Dermis blood vessel endothelial cell (primary cell): ENCODE results near the gene NAGPA. TPM values are rescaled to one million over a fixed set of nuclear protein-coding genes. Genes with fewer than 3 reads are reported as not detected.
"Not testable (repeated sequence)": the region's sequence is repeated elsewhere in the genome, so short reads cannot be mapped to it uniquely, and the experiment has no call there.

Experiments
- DNase-seq: peaks from one replicate; pipeline ENCODE4 v3.0.0; 2010
- total RNA-seq: library from RNA; depleted of rRNA; stranded (reverse); fragments of >200 nt; gene quantifications from 2 replicates; pipeline ENCODE4 v1.2.3, GENCODE V29; 2014

Gene NAGPA, protein sequence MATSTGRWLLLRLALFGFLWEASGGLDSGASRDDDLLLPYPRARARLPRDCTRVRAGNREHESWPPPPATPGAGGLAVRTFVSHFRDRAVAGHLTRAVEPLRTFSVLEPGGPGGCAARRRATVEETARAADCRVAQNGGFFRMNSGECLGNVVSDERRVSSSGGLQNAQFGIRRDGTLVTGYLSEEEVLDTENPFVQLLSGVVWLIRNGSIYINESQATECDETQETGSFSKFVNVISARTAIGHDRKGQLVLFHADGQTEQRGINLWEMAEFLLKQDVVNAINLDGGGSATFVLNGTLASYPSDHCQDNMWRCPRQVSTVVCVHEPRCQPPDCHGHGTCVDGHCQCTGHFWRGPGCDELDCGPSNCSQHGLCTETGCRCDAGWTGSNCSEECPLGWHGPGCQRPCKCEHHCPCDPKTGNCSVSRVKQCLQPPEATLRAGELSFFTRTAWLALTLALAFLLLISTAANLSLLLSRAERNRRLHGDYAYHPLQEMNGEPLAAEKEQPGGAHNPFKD
- 34.8 and 35.9 TPM in 2 replicates for total RNA-seq

DNA sequence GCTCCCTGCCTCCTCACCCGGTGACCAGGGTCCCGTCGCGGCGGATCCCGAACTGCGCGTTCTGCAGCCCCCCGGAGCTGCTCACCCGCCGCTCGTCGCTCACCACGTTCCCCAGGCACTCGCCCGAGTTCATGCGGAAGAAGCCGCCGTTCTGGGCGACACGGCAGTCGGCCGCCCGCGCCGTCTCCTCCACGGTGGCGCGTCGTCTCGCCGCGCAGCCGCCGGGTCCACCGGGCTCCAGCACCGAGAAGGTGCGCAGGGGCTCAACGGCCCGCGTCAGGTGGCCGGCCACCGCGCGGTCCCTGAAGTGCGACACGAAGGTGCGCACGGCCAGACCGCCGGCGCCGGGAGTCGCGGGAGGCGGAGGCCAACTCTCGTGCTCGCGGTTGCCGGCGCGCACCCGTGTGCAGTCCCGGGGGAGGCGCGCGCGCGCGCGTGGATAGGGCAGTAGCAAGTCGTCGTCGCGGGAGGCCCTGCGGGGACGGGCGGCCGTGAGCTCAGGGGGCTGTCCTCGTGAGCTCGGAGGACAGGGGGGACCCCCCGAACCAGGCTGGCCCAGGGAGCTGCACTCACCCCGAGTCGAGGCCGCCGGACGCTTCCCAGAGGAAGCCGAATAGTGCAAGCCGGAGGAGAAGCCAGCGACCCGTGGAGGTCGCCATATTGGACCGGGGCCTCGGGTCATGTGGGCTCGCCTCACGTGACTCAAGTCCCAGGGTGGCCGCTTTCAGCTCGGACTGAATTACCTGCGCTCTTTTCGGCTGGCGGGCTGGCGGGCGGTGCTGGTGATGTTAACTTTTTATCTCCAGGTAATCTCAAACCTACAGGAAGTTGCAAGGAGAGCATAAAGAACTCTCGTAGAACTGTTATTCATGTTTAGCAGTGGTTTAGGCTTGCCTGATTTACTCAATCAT, at the start of gene NAGPA:
TSS of gene NAGPA (minus strand) at position 680 of the 911 bp plus-strand sequence. CDS start at position 659, 21 bp downstream.
- DNase-seq: peak; percentile 91

DNA sequence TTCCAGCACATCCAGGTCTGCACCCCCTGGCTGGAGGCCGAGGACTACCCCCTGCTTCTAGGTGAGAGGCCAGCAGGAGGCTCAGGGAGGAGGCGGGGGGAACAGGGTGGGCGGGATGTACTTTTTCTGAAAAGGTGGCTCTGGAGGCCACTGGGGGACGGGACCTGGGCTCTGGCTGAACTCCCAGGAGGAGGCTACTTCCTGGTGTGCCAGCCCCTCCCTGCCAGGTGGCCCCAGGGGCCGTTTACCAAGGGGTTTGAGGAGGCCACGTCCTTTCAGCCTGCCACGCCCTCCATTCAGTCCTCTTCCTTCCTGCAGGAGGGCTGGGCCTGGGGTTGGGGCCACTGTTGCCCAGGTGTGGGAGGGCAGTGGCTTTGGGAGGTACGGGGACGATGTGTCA, 47.3 kb upstream of the NAGPA start:
- DNase-seq: not testable (repeated sequence)

DNA sequence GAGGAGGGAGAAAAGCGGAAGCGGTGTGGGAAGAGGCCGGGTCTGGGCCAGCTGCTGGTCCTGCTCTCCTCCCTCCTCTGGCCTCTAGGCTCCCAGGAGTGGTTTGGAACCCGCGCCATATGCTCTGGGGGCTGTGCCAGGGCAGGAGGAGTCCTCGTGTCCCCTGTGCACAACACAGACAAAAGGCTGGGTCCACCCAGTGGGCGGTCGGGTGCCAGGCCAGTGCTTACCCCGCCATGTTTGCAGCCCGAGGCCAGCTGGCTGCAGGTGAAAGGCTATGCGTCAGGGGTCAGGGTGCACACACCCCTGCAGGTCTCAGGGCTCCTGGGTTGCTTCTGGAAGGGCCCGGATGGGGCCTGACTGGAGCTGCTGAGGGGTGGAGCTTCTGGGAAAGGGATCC, 46.7 kb upstream of the NAGPA start:
- DNase-seq: not testable (repeated sequence)

DNA sequence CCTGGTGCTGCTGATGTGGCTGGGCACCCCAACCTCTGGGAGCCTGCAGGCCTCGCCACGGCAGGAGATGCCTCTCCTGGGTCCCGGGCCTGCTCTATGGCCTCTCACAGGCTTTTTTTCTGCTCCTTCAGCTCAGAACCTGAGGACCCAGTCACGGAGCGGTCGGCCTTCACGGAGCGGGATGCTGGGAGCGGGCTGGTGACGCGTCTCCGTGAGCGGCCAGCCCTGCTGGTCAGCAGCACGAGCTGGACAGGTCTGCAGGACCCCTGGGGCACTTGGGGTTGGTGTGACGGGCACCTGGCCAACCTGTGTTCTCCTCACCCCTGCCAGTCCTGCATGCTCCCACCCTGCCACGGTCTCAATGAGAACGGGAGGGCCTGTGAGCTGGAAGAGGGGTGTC, 44.9 kb upstream of the NAGPA start:
- no peak for DNase-seq

DNA sequence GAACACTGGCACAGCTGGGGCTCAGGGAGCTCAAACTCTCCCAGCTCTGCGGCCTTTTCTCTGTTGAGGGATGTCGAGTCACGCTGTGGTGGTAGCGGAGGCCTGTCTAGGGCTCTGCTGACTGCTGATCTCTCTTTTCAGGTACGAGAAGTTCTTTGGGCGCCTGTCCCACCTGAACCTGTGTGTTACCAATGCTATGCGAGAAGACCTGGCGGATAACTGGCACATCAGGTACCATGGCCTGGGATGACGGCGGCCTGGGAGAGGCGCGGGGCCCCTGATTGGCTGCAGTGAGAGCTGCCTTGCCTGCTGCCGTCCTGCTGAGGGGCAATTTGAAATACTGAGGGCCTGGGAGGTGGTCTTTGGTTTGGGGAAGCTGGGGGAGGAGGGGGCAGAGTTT, 43.6 kb upstream of the NAGPA start:
- no peak for DNase-seq

DNA sequence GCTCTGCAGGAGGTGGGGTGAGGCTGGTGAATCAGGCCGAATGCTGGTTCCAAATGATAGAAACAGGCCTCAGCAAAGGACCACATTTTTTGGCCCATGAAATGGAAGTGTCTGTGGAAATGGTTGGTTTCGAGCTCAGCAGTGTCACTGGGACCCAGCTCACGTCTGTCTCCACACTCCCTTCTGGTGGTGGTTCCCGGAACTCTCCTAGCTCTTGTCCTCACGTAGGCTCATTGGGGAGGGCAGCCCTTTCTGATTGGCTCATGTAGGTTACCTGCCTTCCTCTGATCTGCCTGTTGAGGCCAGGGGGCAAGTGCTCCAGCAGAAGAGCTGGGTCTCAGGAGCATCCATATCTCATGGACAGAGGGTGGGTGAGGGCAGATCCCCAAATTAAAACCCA, 41.9 kb upstream of the NAGPA start:
- DNase-seq: no peak

DNA sequence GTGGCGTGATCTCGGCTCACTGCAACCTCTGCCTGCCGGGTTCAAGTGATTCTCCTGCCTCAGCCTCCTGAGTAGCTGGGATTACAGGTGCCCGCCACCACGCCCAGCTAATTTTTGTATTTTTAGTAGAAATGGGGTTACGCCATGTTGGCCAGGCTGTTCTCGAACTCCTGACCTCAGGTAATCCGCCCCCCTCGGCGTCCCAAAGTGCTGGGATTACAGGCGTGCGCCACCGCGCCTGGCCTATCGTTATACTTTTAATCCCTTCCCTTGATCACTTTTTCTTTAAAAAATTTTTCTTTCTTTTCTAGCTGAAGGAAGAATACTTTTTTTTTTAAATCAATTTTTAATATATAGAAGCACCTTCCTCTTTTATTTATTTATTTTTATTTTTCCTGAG, 40.0 kb upstream of the NAGPA start:
- not testable (repeated sequence) for DNase-seq

DNA sequence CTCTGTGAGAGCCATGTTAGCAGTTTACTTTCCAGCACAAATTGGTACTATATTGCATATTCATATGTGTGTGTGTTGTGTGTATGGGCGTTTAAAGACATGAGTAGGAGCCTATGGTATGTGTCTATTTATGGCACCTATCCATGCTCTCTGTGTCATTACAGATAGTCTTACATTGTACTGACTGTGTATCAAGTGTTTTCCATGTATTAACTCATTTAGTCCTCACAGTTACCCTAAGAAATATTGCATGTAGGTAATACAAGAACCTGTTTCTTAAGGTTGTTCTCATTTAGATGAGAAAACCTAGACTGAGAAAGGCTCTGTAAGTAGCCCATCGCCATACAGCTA, 39.5 kb upstream of the NAGPA start:
- DNase-seq: no peak

DNA sequence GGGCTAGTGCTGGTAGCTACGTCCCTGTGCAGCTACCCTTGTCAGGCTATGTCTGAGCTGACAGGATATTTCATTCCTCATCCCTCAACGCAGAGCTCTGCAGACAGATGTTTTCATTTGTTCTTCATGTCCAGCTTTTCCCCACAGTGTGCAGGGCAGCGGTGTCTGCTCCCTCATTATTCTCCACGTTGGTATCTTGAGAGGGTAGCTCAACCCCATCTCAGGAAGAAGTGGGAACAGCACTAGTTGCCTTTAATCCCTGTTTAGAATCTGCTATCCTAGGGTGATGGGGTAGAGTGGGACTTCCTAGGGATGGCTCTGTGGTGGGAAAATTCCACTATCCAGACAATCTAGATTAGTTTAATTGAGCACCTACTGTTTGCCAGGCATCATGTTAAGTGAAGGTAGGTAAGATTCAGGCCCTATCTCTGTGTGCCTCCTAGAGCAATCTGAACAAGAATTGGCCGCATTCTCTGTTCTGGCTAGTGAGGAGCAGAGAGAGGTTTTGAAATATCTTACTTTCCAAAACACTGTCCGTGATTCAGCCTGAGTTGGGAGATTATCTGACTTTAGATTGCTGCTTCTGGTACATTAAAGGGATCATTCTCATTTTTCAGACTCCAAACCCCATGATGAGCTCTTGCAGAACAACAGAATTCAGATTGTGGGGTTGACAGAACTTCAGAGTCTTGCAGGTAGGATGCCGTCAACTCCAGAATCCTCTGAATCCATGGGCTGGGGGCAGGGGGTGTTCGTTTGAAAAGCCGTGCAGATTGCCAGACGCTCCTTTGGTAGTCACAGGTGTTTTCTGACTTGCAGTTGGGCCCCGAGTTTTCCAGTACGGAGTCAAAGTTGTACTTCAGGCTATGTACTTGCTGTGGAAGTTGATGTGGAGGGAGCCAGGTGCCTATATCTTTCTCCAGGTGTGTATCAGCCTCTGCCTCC, 38.9 kb upstream of the NAGPA start:
- no peak for DNase-seq

DNA sequence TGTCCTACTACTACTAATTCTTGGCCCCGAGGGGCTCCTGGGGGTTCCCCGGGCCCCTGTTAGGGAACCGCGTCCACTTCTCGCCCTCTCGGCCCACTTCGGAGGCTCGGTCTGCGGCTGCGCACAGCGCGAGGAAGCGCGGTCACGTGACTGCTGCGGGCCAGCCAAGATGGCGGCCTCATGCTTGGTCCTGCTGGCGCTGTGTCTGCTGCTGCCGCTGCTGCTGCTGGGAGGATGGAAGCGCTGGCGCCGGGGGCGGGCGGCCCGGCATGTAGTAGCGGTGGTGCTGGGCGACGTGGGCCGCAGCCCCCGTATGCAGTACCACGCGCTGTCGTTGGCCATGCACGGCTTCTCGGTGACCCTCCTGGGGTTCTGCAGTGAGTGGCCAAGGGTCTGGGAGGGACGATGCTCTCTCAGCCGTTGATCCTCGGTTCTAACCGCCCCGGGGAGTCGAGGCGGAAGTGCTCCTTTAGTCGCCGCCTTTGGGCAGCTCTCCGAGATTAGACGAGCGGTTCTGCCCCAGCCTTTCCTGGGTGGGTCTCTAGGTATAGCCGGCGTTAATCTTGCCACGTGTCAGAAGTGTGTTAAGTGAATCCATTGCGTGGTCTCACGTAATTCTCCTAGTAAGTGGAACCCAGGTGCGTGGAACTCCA, 38.1 kb upstream of the NAGPA start, which contains the start of gene ALG1:
TSS of gene ALG1 (plus strand) at position 163 of the 653 bp plus-strand sequence. CDS start at position 170, 7 bp downstream.
- peak; percentile 92 for DNase-seq

DNA sequence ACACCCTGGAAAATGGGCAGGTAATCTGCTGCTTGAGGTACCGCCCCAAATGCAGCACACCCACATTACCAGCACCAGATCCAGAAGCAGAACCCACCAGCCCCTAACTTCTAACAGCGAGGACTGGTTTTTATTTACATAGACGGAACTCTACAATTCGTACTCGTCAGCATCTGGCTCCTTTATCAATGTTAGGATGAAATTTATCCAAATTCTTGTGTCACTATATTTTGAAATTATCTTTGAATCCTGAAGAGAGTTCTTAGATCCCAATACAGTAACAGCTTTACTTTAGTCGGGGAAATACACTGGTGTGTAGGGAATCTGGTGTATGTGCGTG, 37.6 kb upstream of the NAGPA start:
- DNase-seq: no peak

DNA sequence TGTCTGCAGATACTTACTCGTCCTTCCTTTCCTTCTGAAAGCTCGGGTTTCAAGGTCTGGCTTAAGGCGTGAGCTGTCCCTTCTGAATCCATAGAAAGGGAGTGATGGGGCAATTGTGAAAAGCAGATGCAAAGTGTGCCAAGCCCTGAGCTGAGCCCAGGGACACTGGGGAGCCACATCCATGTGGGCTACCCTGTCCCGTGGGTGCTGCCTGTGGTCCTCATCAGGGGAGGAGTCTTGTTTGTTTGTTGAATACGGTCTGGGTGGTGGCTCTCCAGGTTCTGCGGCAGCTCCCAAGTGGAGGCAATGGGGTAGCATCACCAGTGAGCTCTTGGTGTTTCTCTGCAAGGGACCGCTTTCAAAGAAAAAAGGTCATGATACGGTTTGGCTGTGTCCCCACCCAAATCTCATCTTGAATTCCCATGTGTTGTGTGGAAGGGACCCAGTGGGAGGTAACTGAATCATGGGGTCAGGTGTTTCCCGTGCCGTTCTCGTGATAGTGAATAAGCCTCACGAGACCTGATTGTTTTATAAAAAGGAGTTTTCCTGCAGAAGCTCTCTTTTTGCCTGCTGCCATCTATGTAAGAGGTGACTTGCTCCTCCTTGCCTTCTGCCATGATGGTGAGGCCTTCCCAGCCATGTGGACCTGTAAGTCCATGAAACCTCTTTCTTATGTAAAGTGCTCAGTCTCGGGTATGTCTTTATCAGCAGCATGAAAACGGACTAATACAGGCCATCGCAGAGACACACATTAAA, 36.9 kb upstream of the NAGPA start:
- no peak for DNase-seq

DNA sequence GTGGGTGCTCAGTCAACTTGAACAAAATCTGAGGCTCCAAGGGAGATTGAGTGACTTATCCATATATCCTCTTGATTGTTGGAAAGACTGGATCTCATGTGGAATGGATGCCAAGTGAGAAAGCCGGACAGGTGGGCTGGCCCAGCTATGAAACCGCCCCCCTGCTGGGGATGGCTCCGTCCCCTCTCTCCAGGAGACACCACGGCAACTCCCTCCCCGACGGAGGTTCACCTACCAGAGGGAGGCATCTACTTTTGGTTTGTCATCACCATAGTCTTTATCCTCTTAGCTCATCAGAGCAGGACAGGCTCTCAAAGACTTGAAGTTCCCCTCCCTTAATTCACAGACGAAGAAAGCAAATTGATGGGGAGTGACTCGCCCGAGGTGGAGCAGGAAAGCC, 36.1 kb upstream of the NAGPA start:
- DNase-seq: no peak

DNA sequence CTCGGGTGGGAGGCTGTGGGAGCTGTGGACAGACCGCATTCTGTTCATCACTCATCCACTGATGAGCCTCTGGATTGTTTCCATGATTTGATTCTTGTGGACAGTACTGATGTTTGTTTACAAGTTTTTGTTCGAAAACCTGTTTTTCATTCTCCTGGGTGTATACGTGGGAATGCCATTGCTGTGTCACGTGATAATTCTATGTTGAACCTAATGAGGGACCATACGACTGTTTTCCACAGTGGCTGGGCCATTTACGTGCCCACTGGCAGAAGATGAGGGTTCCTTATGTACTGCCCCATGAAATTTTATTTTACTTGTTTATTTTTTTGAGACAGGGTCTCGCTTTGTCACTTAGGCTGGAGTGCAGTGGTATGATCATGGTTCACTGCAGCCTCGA, 35.3 kb upstream of the NAGPA start:
- no peak for DNase-seq

DNA sequence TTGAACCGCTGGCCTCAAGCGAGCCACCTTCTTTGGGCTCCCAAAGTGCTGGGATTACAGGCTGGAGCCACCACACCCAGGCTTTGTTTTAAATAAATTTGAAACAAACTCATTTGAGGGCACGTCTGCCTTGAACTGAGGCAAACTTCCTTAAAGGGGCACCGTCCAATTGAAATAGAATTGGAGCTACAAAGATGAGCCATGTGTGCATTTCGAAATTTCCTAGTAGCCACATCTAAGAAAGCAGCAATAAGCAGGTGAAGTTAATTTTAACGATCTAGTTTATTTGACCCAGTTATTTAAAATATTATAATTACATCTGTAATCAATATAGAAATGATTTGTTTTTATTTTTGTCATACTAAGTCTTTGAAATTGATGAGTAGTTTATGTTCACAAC, 32.8 kb upstream of the NAGPA start:
- DNase-seq: no peak

DNA sequence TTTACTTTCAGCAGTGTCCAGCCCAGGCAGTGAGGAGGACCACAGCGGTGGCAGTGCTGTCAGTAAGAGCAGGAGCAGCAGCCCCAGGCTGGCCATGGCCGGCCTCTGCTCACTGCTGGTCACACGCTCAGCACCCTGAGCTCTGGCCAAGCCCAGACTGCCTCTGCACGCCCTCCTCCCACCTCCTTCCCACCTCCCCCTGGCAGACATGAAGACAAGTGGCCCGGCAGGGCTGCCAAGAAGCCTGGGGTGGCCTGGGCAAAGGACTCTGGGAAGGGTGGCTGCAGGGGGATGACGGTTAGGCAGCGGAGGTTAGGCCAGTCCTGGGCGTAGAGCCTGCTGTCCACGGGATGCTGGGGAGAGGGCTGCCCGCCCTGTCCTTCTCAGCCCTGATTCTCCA, 32.1 kb upstream of the NAGPA start, which contains the start of gene C16orf89:
TSS of gene C16orf89 (minus strand) at position 144 of the 400 bp plus-strand sequence. CDS start at position 96, 48 bp downstream.
- no peak for DNase-seq

DNA sequence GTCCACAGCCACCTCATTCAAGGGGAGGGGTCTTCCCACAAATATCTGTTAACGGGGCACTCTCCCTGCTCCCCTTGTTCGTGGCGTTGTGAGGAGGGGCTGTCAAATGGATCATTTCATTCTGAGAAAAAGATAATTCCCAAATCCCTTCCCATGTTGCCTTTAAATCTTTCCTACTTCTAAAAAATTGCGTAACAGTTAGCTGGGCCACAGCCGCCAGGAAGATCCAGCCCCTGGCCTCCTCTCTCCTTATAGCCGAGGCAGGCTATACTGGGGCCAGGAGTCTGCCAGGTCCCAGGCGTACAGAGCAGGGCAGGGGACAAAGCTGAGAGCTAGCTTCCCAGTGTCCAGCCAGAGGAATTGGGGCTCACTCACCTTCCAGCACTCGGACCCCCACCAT, 31.6 kb upstream of the NAGPA start:
- no peak for DNase-seq

DNA sequence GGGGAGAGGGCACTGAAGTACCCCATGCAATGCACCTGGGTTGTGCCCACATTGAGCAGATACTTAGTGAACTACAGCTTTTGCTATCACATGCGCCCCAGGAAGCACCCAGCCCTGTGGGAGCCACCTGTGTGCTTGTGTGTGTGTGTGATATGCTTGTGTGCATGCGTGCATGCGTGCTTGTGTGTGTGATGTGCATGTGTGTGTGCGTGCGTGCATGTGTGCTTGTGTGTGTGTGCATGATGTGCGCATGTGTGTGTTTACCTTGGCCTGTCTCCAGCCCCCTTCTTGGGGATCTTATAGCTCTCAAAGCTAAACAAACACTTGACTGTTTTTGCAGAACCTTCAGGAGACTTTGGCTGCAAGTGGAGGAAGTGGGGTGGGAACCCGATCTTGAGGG, 31.2 kb upstream of the NAGPA start:
- no peak for DNase-seq

DNA sequence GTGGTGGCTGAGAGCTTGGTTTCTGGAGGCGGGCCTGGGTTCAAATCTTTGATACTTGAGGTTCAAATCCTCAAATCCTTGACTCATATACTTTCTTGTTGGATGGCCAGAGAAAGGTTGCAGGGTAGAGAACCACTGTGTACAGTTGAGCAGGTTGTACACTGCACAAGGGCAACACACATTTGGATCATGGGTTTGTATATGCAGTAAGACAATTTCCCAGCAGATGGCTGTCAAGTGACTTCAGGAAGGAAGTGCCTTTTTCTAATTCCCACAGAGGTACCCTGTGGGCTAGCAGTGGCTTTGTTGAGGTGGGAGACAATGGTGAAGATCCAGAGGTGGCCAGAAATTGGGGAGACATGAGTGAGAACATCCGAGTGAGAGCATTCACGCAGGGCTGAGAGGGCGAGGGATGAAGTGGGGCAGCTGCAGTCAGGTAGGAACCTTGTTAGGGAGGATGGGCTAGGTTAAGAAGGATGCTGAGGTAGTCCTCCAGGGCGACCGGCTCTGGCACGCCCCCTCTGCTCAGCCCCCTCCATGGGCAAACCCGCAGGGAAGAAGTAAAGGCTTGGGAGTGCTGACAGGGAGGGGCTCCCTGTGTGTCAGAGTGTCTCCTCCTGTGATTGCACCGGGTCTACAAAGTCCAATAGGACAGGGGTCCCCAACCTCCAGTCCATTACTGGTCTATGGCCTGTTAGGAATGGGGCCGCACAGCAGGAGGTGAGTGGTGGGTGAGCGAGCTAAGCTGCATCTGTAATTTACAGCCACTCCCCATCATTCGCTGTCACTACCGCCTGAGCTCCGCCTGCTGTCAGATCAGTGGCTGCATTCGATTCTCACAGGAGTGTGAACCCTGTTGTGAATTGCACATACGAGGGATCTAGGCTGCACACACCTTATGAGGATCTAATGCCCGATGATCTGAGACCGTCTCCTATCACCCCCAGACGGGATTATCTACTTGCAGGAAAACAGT, 29.3 kb upstream of the NAGPA start:
- no peak for DNase-seq

DNA sequence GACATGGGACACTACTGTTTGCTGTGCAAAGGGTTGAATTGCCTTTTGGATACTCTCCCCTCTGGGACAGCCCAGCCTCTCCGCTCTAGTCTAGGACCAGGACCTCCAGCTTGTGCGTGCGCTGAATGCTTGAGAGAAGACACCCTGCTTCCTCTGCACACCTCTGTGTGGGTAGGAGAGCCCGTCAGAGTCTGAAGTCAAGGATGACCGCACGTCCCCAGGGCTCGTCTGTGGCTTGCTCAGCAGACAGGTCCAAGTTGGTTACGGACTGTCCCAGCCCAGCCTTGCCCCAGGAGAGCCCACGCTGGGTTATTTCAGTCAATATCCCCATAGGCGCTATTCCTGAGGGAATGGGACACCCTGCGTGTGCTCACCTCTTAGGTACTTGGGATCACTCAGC, 28.3 kb upstream of the NAGPA start:
- no peak for DNase-seq
